GM12872 (cell line): ENCODE measurements around the gene DBET.
"Not testable (repeated sequence)": the region's sequence is repeated elsewhere in the genome, so short reads cannot be mapped to it uniquely, and the experiment has no call there.

Experiments used
- CTCF ChIP-seq: IDR thresholded peaks from 3 replicates; pipeline ENCODE4 v1.5.1; 2011; ENCODE audit warnings: low read depth, mild to moderate bottlenecking, low read length, moderate library complexity; ENCODE audit not compliant: insufficient read depth

DBET gene

GRCh38 chr4:190019023-190019858 is 45.1 kb upstream of the DBET start:
- TF ChIP-seq CTCF = no peak

GRCh38 chr4:190020790-190021717 is 43.2 kb upstream of the DBET start:
- no peak for TF ChIP-seq CTCF

GRCh38 chr4:190027156-190027555 is 37.1 kb upstream of the DBET start, which contains the start of gene FRG2:
Gene FRG2 (minus strand): TSS chr4:190027256. CDS start chr4:190027204, 52 bp downstream.
- not testable (repeated sequence) for TF ChIP-seq CTCF

GRCh38 chr4:190037704-190038388 is 26.5 kb upstream of the DBET start:
- TF ChIP-seq CTCF = 0 out of 3 replicates have a peak, but pooled peaks have one; percentile 6
